Upper lobe of right lung (tissue), 1 donor: ENCODE data around the gene TWNK. TPM values are rescaled to one million over a fixed set of nuclear protein-coding genes. Genes with fewer than 3 reads are reported as not detected.

ENCODE experiments used
- ATAC-seq: fragments of 200-7000 bp; cut with Tn5 transposase; one replicate; pipeline ENCODE4 v1.9.1; 2020; ENCODE audit warnings: mild to moderate bottlenecking, moderate library complexity
- DNase-seq: peaks from one replicate; pipeline ENCODE4 v3.0.0-alpha.2; 2020
- H3K27ac ChIP-seq: fragments of 200-600 bp; one replicate; pipeline ENCODE4 v1.8.0; 2022
- H3K27me3 ChIP-seq: fragments of 200-600 bp; one replicate; pipeline ENCODE4 v1.8.0; 2022; ENCODE audit warnings: mild to moderate bottlenecking
- H3K36me3 ChIP-seq: fragments of 200-600 bp; one replicate; pipeline ENCODE4 v1.8.0; 2022
- H3K4me1 ChIP-seq: fragments of 200-600 bp; one replicate; pipeline ENCODE4 v1.8.0; 2022
- H3K4me3 ChIP-seq: fragments of 200-600 bp; one replicate; pipeline ENCODE4 v1.8.0; 2022; ENCODE audit warnings: mild to moderate bottlenecking
- H3K9me3 ChIP-seq: fragments of 200-600 bp; one replicate; pipeline ENCODE4 v1.8.0; 2022
- intact Hi-C: fragments of 100-400 bp; cut with DNase I; formaldehyde crosslinking; loops from one replicate; pipeline ENCODE4 v1.11.0; 2022
- total RNA-seq: library from RNA; stranded (reverse); fragmentation: NEBNext Ultra II Directional; extraction: Animal tissue kit (Norgen Biotek cat#: 25700); gene quantifications from one replicate; pipeline ENCODE4 v1.2.1, GENCODE V29; 2021
- TF ChIP-seq, protein P1 (sequence below): fragments of 200-600 bp; IDR thresholded peaks from one replicate; pipeline ENCODE4 v1.8.0; 2022; ENCODE audit warnings: antibody characterized with exemption
- donor health status: DM: no; HTN: yes; CAD: no; lungs with severe emphysema.

Gene TWNK
- total RNA-seq, 1 donor from 2014 or later = 6.5 TPM

DNA sequence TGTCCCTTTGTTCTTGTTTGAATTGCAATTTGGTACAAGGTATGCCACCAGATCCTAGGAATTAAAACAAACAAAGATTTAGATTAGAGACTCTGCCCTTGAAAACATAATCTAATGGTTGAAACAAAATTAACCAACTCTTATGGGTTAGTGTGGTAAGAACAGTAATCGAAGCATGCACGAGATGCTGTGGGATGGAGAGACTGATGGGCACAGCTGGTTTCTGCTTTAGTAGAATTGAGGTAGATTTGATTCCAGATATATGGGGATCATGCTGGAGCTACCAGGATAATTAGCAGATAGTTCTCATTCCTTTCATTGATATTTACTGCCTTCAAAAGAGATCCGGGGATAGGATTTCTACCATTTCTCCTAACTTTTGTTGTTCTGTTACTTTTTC, 38.4 kb upstream of the TWNK start:
- TF ChIP-seq, protein P1, sequence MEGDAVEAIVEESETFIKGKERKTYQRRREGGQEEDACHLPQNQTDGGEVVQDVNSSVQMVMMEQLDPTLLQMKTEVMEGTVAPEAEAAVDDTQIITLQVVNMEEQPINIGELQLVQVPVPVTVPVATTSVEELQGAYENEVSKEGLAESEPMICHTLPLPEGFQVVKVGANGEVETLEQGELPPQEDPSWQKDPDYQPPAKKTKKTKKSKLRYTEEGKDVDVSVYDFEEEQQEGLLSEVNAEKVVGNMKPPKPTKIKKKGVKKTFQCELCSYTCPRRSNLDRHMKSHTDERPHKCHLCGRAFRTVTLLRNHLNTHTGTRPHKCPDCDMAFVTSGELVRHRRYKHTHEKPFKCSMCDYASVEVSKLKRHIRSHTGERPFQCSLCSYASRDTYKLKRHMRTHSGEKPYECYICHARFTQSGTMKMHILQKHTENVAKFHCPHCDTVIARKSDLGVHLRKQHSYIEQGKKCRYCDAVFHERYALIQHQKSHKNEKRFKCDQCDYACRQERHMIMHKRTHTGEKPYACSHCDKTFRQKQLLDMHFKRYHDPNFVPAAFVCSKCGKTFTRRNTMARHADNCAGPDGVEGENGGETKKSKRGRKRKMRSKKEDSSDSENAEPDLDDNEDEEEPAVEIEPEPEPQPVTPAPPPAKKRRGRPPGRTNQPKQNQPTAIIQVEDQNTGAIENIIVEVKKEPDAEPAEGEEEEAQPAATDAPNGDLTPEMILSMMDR = no peak
- Histone ChIP-seq H3K27ac (no peak overlapping the region), H3K36me3 (peaks cover 94% of the 10 kb centered on the region), H3K9me3 (no peaks in the 10 kb centered on the region), H3K27me3 (no peaks in the 10 kb centered on the region), H3K4me1 (no peaks in the 10 kb centered on the region), H3K4me3 (no peak overlapping the region)
- intact Hi-C loops = no loop called here
- no peak for ATAC-seq
- no peak for DNase-seq

DNA sequence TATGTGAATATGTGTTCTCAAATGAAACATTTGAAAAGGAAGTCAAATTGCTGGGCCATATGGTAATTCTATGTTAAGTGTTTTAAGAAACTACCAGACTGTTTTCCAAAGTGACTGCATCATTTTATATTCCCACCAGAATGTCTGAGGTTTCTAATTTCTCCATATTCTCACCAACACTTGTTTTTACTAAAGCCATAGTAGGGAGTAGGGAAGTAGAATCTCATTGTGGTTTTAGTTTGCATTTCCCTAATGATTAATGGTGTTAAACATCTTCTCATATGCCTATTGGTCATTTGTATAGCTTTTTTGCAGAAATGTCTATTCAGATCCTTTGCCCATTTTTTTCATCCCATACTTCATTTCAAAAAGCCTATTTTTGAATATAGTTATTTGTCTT, 27.1 kb upstream of the TWNK start:
- Histone ChIP-seq H3K27ac (no peak overlapping the region), H3K4me1 (no peaks in the 10 kb centered on the region), H3K36me3 (peaks cover 91% of the 10 kb centered on the region), H3K27me3 (no peaks in the 10 kb centered on the region), H3K9me3 (no peaks in the 10 kb centered on the region), H3K4me3 (no peak overlapping the region)
- intact Hi-C loops = no loop called here
- ATAC-seq = no peak
- DNase-seq = no peak
- TF ChIP-seq, protein P1 = no peak

GRCh38 chr10:100962351-100963080, 24.8 kb upstream of the TWNK start:
- ATAC-seq (no peak), DNase-seq (no peak)
- H3K27me3 ChIP-seq = no peaks in the 10 kb centered on the region
- no peaks in the 10 kb centered on the region for H3K4me1 ChIP-seq
- no peak overlapping the region for H3K4me3 ChIP-seq
- peaks cover 79% of the 10 kb centered on the region for H3K36me3 ChIP-seq
- TF ChIP-seq, protein P1 = no peak
- intact Hi-C loops = no loop called here
- no peaks in the 10 kb centered on the region for H3K9me3 ChIP-seq
- H3K27ac ChIP-seq = no peak overlapping the region

DNA sequence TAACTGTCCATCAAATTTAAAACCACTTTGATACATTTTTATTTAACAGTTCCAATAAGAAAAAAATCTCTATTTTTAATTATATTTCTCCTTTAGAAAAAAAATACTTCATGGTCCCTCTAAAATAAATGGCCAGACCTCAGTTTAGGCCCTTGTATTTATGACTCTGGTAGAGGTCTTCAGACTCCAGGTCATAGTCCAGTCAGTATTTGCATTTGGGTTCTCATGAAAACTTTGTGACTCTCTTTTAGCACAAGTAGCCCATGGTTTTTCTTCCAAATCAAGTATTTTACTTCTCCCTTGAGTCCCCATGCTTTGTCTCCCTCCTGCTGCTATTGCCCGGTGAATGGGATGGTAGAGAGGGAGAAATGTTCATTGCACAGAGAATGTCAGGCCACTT, 23.5 kb upstream of the TWNK start:
- intact Hi-C loops = no loop called here
- Histone ChIP-seq H3K4me3 (no peak overlapping the region), H3K9me3 (no peaks in the 10 kb centered on the region), H3K27me3 (no peaks in the 10 kb centered on the region), H3K36me3 (peaks cover 66% of the 10 kb centered on the region), H3K27ac (no peak overlapping the region), H3K4me1 (peaks cover 5% of the 10 kb centered on the region)
- TF ChIP-seq, protein P1 = no peak
- no peak for DNase-seq
- ATAC-seq = no peak

GRCh38 chr10:100965820-100966219, 21.5 kb upstream of the TWNK start:
- no peaks in the 10 kb centered on the region for H3K27me3 ChIP-seq
- DNase-seq (no peak), ATAC-seq (no peak)
- no peak overlapping the region for H3K27ac ChIP-seq
- H3K4me3 ChIP-seq = no peak overlapping the region
- H3K36me3 ChIP-seq = peaks cover 46% of the 10 kb centered on the region
- intact Hi-C loops = no loop called here
- TF ChIP-seq, protein P1 = no peak
- no peaks in the 10 kb centered on the region for H3K9me3 ChIP-seq
- H3K4me1 ChIP-seq = peaks cover 13% of the 10 kb centered on the region

DNA sequence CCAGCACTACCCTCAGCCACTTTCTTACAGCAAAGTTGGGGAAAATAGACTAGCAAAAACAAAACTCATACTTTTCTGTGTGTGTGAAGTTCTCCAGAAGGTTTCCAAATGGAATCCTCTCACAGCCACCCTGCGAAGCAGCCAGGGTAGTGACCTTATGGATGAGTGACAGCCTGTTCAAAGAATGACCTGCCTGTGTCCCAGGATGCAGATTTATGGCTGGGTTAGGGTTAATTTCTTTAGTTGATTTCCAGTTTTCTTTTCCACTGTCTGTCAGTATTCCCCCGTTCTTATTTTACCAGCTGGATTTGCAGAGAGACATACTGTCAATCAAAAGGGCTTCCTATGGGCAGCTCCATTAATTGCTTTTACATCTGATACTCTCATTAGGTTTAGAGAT, 20.5 kb upstream of the TWNK start:
- TF ChIP-seq, protein P1 = no peak
- no peak for DNase-seq
- Histone ChIP-seq H3K36me3 (peaks cover 39% of the 10 kb centered on the region), H3K4me1 (peaks cover 13% of the 10 kb centered on the region), H3K27ac (no peak overlapping the region), H3K9me3 (no peaks in the 10 kb centered on the region), H3K4me3 (no peak overlapping the region), H3K27me3 (no peaks in the 10 kb centered on the region)
- no peak for ATAC-seq
- intact Hi-C loops = no loop called here
